ENCODE measurements around the gene SSBP4. TPM values are rescaled to one million over a fixed set of nuclear protein-coding genes. Genes with fewer than 3 reads are reported as not detected.
A peak's percentile ranks its signal among the peaks of the same experiment; 100 is the strongest.
"Not testable (repeated sequence)": the region's sequence is repeated elsewhere in the genome, so short reads cannot be mapped to it uniquely, and the experiment has no call there.

SSBP4 gene
- total RNA-seq (2014; rRNA removed; shearing (Covaris generic)) = 91.1 and 134 TPM in 2 replicates

DNA sequence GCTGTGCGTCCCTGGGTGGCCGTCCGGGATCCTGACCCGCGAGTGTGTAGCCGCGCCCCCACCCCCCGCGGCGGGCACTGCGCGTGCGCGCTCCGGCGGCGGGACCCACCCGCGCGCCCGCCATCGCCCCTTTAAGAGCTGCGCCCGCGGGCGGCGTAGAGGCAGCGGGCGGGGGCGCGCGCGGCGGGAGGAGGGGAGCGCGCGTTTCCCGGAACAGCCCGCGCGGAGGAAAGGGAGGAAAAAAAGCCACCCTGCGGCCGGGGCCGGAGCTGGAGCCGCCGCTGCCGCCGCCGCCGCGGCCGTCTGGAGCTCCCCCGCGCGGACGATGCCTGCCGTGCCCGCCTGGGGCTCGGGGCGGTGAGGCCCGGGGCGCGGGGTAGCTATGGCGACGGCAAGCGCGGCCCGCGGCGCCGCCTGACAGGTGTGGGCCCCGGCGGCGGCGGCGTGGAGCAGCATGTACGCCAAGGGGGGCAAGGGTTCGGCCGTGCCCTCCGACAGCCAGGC lies at the start of gene SSBP4:
Gene SSBP4 (plus strand): TSS at position 204 of the 504 bp plus-strand sequence. CDS start 251 bp downstream, at position 455.
- DNase-seq = peak; percentile 98
- Histone ChIP-seq H3K4me3 (ENCODE audit: insufficient read depth, low read depth, low read length) (peak within 1 kb of the TSS; percentile 55), H3K36me3 (replicated peaks; ENCODE audit: control insufficient read depth, insufficient read depth, low read length) (no peaks in the 10 kb centered on the region)

DNA sequence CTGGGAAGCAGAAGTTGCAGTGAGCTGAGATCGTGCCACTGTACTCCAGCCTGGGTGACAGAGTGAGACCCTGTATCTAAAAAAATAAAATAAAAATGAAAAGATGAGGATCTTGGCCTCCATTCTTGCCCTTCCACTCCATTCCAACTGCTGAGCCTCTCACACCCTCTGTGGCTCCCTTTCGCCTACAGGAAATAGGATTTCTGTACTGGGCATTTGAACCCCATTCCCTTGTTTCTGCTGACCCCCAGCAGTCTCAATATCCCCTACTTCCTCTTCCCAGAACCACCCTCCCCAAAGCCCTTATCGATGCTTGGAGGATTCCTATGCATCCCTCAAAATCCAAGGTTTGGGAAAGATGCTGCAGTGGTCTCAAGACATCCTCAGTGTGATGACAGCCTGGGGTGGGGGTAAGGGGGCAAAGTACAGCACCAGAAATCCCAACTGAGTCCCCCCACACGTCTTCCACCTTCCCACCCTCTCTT lies 45.7 kb upstream of the SSBP4 start:
- no peak for DNase-seq
- Histone ChIP-seq H3K36me3 (replicated peaks; ENCODE audit: control insufficient read depth, insufficient read depth, low read length) (no peaks in the 10 kb centered on the region), H3K4me3 (ENCODE audit: insufficient read depth, low read depth, low read length) (no peak overlapping the region), H3K27me3 (ENCODE audit: control insufficient read depth, insufficient read depth, low read length) (no peaks in the 10 kb centered on the region)

More for the DNA sequence above, at the start of gene SSBP4:
- H3K27me3 ChIP-seq (ENCODE audit: control insufficient read depth, insufficient read depth, low read length) = peaks cover 22% of the 10 kb centered on the region

DNA sequence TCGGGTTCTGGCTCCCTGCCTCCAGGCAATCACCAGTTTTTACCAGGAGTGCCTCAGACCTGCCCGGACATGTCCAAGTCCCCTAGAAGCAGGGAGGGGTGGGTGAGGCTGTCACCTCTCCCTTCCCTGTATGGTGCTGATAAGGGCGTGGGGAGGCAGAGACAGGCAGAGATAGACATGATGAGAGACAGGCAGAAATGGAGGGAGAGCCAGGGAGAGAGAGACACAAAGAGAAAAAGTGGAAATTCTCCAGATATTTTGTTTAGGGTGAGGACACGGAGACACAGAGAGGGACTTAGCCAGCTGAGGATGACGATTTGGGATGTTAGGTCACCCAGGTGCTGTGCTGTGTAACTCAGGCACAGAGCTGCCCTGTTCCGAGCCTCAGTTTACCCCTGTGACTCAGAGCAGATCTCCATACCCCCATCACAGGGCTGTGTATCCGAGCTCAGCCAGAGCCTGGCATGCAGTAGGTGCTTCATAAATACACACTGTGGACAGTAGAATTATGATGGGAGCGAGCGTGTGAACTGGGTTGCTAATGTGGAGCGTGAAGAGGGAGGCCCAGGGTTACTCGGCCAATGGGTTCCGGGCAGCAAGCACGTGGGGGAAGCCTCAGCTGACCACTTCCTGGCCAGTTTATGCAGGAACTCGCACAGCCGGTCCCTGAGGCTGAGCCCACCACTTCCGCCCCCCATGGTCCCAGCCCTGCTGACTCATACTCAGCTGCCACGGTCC lies 45.1 kb upstream of the SSBP4 start:
- Histone ChIP-seq H3K4me3 (ENCODE audit: insufficient read depth, low read depth, low read length) (no peak overlapping the region), H3K36me3 (replicated peaks; ENCODE audit: control insufficient read depth, insufficient read depth, low read length) (no peaks in the 10 kb centered on the region), H3K27me3 (ENCODE audit: control insufficient read depth, insufficient read depth, low read length) (no peaks in the 10 kb centered on the region)
- peak; percentile 96 for DNase-seq

DNA sequence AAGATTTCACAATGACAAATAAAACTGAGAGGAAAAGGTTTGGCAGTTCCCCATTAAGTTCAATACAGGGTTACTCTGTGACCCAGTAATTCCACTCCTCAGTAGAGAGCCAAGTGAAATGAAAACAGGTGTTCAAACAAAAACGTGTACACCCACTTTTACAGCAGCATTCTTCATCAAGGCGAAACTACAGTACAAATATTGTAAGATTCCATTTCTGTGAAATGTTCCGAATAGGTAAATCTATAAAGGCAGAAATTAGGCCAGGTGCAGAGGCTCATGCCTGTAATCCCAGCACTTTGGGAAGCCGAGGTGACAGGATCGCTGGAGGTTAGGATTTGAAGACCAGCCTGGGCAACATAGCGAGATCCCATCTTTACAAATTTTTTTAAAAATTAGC lies 42.2 kb upstream of the SSBP4 start:
- Histone ChIP-seq H3K27me3 (ENCODE audit: control insufficient read depth, insufficient read depth, low read length) (no peaks in the 10 kb centered on the region), H3K36me3 (replicated peaks; ENCODE audit: control insufficient read depth, insufficient read depth, low read length) (no peaks in the 10 kb centered on the region), H3K4me3 (ENCODE audit: insufficient read depth, low read depth, low read length) (no peak overlapping the region)
- no peak for DNase-seq

DNA sequence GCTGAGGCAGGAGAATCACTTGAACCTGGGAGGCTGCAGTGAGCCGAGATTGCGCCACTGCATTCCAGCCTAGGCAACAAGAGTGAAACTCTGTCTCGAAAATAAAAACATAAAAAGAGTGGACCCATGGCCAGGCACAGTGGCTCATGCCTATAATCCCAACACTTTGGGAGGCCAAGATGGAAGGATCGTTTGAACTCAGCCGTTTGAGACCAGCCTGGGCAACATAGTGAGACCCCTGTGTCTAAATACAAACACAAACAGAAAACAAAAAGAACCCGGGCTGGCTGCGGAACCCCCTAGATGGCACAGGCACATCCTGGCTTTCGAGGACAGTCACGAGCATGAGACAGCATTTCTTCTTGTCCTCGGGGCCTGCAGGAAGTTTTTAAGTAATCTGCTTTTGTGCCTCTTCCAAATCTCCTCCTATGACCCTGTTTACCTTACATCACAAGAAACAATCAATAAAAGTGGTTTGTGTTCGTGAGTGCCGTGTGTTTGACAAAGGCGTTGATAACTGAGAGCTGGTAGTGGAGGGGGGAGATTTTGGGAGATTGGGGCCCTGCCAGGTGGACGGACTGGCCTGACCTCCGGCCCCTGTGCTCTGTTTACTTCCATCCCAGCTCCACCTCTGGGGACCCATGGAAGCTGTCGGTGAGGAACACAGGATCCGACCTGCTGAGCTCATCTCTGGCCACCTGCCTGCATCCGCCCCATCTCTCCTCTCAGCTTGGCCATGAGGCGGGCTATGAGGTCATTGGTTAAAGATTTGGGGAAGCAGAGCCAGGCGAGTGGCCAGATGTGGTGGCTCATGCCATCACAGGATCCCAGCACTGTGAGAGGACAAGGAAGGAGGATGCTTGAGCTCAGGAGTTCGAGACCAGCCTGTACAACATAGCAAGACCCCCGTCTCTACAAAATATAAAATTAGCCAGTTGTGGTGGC lies 39.1 kb upstream of the SSBP4 start:
- Histone ChIP-seq H3K36me3 (replicated peaks; ENCODE audit: control insufficient read depth, insufficient read depth, low read length) (no peaks in the 10 kb centered on the region), H3K27me3 (ENCODE audit: control insufficient read depth, insufficient read depth, low read length) (no peaks in the 10 kb centered on the region), H3K4me3 (ENCODE audit: insufficient read depth, low read depth, low read length) (no peak overlapping the region)
- DNase-seq = peak; percentile 67

DNA sequence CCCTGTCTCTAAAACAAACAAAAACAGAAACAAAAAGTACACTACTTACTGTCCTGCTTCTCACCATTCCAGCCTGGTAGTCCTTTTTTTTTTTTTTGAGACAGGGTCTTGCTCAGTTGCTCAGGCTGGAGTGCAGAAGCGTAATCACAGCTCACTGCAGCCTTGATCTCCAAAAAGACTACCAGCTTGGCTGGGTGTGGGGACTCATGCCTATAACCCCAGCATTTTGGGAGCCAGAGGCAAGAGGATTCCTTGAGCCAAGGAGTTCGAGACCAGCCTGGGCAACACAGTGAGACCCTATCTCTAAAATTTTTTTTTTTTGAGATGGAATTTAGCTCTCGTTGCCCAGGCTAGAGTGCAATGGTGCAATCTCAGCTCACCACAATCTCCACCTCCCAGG lies 38.4 kb upstream of the SSBP4 start:
- Histone ChIP-seq H3K36me3 (replicated peaks; ENCODE audit: control insufficient read depth, insufficient read depth, low read length) (no peaks in the 10 kb centered on the region), H3K27me3 (ENCODE audit: control insufficient read depth, insufficient read depth, low read length) (no peaks in the 10 kb centered on the region), H3K4me3 (ENCODE audit: insufficient read depth, low read depth, low read length) (no peak overlapping the region)
- DNase-seq = no peak

DNA sequence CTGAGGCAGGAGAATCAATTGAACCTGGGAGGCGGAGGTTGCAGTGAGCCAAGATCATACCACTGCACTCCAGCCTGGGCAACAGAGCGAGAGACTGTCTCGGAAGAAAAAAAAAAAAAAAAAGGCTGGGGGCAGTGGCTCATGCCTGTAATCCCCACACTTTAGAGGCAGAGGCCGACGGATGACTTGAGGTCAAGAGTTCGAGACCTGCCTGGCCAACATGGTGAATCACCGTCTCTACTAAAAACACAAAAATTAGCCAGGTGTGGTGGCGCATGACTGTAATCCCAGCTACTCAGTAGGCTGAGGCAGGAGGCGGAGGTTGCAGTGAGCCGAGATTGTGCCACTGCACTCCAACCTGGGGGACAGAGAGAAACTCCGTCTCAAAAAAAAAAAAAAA lies 35.6 kb upstream of the SSBP4 start:
- not testable (repeated sequence) for H3K36me3 ChIP-seq (replicated peaks; ENCODE audit: control insufficient read depth, insufficient read depth, low read length); H3K4me3 ChIP-seq (ENCODE audit: insufficient read depth, low read depth, low read length); DNase-seq; H3K27me3 ChIP-seq (ENCODE audit: control insufficient read depth, insufficient read depth, low read length)

DNA sequence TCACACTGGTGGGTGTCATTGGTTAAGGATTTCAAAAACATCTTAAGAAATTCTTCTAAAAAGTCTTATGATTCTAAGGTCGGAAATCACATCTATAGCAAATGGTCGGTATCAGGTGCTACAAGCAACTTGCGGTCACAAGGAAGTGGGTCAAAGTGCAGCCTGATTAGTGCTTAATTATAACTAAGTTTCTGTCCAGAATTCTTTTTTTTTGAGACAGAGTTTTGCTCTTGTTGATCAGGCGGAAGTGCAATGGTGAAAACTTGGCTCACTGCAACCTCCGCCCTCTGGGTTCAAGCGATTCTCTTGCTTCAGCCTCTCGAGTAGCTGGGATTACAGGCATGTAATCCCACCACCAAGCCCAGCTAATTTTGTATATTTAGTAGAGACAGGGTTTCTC lies 34.4 kb upstream of the SSBP4 start:
- peaks cover 6% of the 10 kb centered on the region; the same call in 1 of the 2 replicates for H3K27me3 ChIP-seq (ENCODE audit: control insufficient read depth, insufficient read depth, low read length)
- no peaks in the 10 kb centered on the region for H3K36me3 ChIP-seq (replicated peaks; ENCODE audit: control insufficient read depth, insufficient read depth, low read length)
- DNase-seq = no peak
- H3K4me3 ChIP-seq (ENCODE audit: insufficient read depth, low read depth, low read length) = no peak overlapping the region

DNA sequence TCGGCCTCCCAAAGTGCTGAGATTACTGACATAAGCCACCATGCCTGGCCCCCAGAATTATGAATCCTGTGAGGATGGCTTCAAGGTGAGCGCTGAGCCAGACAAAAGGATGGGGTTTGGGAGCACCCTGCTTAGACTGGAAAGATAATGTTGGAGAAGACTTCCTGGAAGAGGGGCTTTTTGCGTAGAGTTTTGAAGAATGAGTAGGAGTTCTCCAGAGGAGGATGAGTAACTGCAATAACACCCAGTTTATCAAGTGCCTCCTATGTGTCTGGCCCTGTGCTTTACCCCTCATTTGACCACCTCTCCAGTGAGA lies 33.9 kb upstream of the SSBP4 start:
- H3K36me3 ChIP-seq (replicated peaks; ENCODE audit: control insufficient read depth, insufficient read depth, low read length) = no peaks in the 10 kb centered on the region
- H3K4me3 ChIP-seq (ENCODE audit: insufficient read depth, low read depth, low read length) = no peak overlapping the region
- H3K27me3 ChIP-seq (ENCODE audit: control insufficient read depth, insufficient read depth, low read length) = peaks cover 6% of the 10 kb centered on the region; the same call in 1 of the 2 replicates
- DNase-seq = no peak

DNA sequence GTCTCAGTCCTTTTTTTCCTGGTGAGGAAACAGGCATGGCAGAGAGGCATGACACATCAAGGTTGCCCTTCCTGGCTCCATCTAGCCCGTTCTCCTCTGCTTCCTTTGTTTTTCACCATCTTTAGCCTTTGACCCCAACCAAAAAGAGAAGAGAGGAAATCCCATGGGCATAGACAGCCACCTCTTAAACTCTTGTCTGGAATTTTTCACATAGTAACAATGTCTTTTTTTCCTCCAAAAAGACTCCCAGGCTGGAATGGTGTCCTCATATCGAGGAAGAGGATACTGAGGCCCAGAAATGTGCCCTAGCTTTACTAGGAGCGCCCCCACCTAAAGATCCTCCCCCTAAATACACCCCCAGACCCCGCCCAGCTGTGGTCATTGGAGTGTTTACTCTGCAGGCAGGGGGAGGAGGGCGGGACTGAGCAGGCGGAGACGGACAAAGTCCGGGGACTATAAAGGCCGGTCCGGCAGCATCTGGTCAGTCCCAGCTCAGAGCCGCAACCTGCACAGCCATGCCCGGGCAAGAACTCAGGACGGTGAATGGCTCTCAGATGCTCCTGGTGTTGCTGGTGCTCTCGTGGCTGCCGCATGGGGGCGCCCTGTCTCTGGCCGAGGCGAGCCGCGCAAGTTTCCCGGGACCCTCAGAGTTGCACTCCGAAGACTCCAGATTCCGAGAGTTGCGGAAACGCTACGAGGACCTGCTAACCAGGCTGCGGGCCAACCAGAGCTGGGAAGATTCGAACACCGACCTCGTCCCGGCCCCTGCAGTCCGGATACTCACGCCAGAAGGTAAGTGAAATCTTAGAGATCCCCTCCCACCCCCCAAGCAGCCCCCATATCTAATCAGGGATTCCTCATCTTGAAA lies 33.3 kb upstream of the SSBP4 start, which contains the start of gene GDF15:
Gene GDF15 (plus strand): TSS at position 484 of the 868 bp plus-strand sequence. CDS start 32 bp downstream, at position 516.
- H3K4me3 ChIP-seq (ENCODE audit: insufficient read depth, low read depth, low read length) = peak within 1 kb of the TSS; percentile 32; the same call in 1 of the 2 replicates
- peak; percentile 95 for DNase-seq
- H3K27me3 ChIP-seq (ENCODE audit: control insufficient read depth, insufficient read depth, low read length) = peaks cover 6% of the 10 kb centered on the region; the same call in 1 of the 2 replicates
- H3K36me3 ChIP-seq (replicated peaks; ENCODE audit: control insufficient read depth, insufficient read depth, low read length) = no peaks in the 10 kb centered on the region

DNA sequence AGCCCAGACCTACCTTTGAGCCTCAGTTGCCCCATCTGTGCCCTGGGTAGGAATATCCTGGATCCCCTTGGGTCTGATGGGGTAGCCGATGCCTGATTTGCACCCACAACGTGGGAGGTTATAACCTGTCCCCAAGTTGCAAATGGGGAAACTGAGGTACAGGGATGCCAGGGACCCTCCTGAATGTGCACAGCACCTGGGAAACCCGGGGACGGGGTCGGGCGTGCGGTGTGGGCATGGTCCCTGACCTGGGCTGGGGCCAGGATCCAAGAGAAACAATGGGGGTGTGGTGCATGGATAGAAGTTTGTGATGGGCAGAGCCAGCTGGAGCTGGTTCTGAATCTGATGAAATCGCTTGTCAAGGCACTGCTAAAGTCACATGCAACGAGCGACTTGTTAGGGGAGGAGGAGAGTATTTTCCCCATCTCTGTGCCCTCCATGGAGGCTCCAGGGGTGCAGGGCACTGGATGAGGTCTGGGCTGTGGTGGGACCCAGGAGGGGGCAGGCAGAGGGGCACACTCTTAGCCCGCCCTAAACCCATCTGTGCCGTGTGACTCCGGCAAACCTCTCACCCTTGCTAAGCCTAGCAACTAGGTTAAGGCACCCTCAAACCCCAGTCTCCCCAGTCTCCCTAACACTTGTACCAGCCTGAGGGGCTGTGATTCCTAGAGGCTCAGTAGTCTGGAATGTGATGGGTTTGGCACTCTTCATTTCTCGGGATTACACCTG lies 32.5 kb upstream of the SSBP4 start:
- DNase-seq = peak; percentile 66
- Histone ChIP-seq H3K36me3 (replicated peaks; ENCODE audit: control insufficient read depth, insufficient read depth, low read length) (no peaks in the 10 kb centered on the region), H3K4me3 (ENCODE audit: insufficient read depth, low read depth, low read length) (peak overlapping the region; percentile 32; the same call in 1 of the 2 replicates), H3K27me3 (ENCODE audit: control insufficient read depth, insufficient read depth, low read length) (peaks cover 6% of the 10 kb centered on the region; the same call in 1 of the 2 replicates)

DNA sequence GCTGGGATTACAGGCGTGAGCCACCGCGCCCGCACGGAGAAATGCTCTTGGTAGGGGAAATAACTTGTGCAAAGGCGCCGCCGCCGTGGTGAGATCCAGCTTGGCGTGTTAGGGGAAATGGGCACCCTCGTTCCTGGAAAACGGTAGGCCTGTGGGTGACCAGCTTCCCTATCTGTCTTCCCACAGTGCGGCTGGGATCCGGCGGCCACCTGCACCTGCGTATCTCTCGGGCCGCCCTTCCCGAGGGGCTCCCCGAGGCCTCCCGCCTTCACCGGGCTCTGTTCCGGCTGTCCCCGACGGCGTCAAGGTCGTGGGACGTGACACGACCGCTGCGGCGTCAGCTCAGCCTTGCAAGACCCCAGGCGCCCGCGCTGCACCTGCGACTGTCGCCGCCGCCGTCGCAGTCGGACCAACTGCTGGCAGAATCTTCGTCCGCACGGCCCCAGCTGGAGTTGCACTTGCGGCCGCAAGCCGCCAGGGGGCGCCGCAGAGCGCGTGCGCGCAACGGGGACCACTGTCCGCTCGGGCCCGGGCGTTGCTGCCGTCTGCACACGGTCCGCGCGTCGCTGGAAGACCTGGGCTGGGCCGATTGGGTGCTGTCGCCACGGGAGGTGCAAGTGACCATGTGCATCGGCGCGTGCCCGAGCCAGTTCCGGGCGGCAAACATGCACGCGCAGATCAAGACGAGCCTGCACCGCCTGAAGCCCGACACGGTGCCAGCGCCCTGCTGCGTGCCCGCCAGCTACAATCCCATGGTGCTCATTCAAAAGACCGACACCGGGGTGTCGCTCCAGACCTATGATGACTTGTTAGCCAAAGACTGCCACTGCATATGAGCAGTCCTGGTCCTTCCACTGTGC lies 30.9 kb upstream of the SSBP4 start:
- no peaks in the 10 kb centered on the region for H3K36me3 ChIP-seq (replicated peaks; ENCODE audit: control insufficient read depth, insufficient read depth, low read length)
- peak overlapping the region; percentile 38 for H3K4me3 ChIP-seq (ENCODE audit: insufficient read depth, low read depth, low read length)
- peaks cover 6% of the 10 kb centered on the region; the same call in 1 of the 2 replicates for H3K27me3 ChIP-seq (ENCODE audit: control insufficient read depth, insufficient read depth, low read length)
- DNase-seq = peak; percentile 98

Data from H7 (cell line).